Lung (tissue), 12 donors: Measurements from ENCODE around the gene ZXDC. TPM values are rescaled to one million over a fixed set of nuclear protein-coding genes. Genes with fewer than 3 reads are reported as not detected.

ENCODE experiments used
- ATAC-seq: fragments of 200-7000 bp; cut with Tn5 transposase; one replicate; pipeline ENCODE4 v1.9.1; 2020; ENCODE audit warnings: moderate number of reproducible peaks; ENCODE audit not compliant: insufficient read depth, low FRiP score
- DNase-seq, 3 donors: peaks; one replicate each; pipeline ENCODE4 v3.0.0-alpha.2; 2013 to 2017
- H3K27ac ChIP-seq, 2 donors: one replicate each; pipeline ENCODE4 v1.5.1; 2013; ENCODE audit warnings: mild to moderate bottlenecking in 2 of 2, moderate library complexity in 2 of 2, control low read depth in 1 of 2, inconsistent platforms in 1 of 2, low read depth in 1 of 2, low read length in 1 of 2
- H3K27me3 ChIP-seq, 3 donors: one replicate each; pipeline ENCODE4 v1.5.1; 2013; ENCODE audit warnings: low read length in 2 of 3; ENCODE audit not compliant: control insufficient read depth in 3 of 3, insufficient read depth in 3 of 3
- H3K36me3 ChIP-seq, 4 donors: one replicate each; pipeline ENCODE4 v1.5.1; 2013; ENCODE audit warnings: low read length in 4 of 4, mild to moderate bottlenecking in 1 of 4, moderate library complexity in 1 of 4; ENCODE audit not compliant: control insufficient read depth in 4 of 4, insufficient read depth in 4 of 4
- H3K4me1 ChIP-seq, 5 donors: one replicate each; pipeline ENCODE4 v1.5.1; 2013; ENCODE audit warnings: low read length in 5 of 5, mild to moderate bottlenecking in 2 of 5, moderate library complexity in 1 of 5; ENCODE audit not compliant: control insufficient read depth in 5 of 5, insufficient read depth in 5 of 5
- H3K4me3 ChIP-seq: one replicate; pipeline ENCODE4 v1.5.1; 2013; ENCODE audit warnings: mild to moderate bottlenecking, control low read depth, moderate library complexity
- H3K9ac ChIP-seq, 2 donors: one replicate each; pipeline ENCODE4 v1.5.1; 2013; ENCODE audit warnings: low read length in 2 of 2, control low read depth in 1 of 2; ENCODE audit not compliant: insufficient read depth in 1 of 2
- H3K9me3 ChIP-seq, 4 donors: one replicate each; pipeline ENCODE4 v1.5.1; 2013; ENCODE audit warnings: low read length in 3 of 4, mild to moderate bottlenecking in 1 of 4, moderate library complexity in 1 of 4; ENCODE audit not compliant: control insufficient read depth in 4 of 4, insufficient read depth in 3 of 4
- WGBS, 2 donors: extraction: QIAGEN DNeasy Blood & Tissue Kit; methylation state at CpG; one replicate each; pipeline ENCODE4 v1.1.7; 2013; 5-methylcytosine and 5-hydroxymethylcytosine counted together
- polyA plus RNA-seq, 2 donors: library from polyadenylated mRNA; stranded (reverse); fragments of 200-250 nt; gene quantifications; one replicate each; pipeline ENCODE4 v1.2.1, GENCODE V29; 2013
- total RNA-seq, 2 donors: library from RNA; depleted of rRNA in 1 of 2; stranded (reverse); fragments of >200 nt in 1 of 2; gene quantifications; one replicate each; pipeline ENCODE4 v1.2.1, GENCODE V29; 2014 to 2021
- TF ChIP-seq, protein P1 (sequence below): IDR thresholded peaks from 2 replicates; pipeline ENCODE4 v1.5.1; 2012; ENCODE audit warnings: mild to moderate bottlenecking; ENCODE audit errors: control extremely low read depth, extremely low read depth
- donor health status: control.
- donor health status: control.
- donor health status: Bipolar disorder and iron deficiency.
- donor health status: healthy.
- donor health status: DM: yes; HTN: yes; CAD: no.

Gene ZXDC
- total and polyA plus RNA-seq, 4 donors, result 12.9 to 49.5 (median 29.8) TPM

GRCh38 chr3:126448893-126449180 is 26.9 kb downstream of the ZXDC start:
- Histone ChIP-seq H3K36me3 (peaks cover 2 to 39% (median 22%) of the 10 kb centered on the region in 4 donors), H3K4me1 (peaks cover 0 to 12% (median 4%) of the 10 kb centered on the region in 5 donors), H3K4me3 (no peak overlapping the region), H3K9me3 (no peaks in the 10 kb centered on the region), H3K9ac (no peak overlapping the region), H3K27me3 (no peaks in the 10 kb centered on the region), H3K27ac (no peak overlapping the region)
- 93 to 94% methylated on average over 8 of the region's 8 CpGs for WGBS, 2 donors
- DNase-seq, result no peak
- TF ChIP-seq, protein P1, sequence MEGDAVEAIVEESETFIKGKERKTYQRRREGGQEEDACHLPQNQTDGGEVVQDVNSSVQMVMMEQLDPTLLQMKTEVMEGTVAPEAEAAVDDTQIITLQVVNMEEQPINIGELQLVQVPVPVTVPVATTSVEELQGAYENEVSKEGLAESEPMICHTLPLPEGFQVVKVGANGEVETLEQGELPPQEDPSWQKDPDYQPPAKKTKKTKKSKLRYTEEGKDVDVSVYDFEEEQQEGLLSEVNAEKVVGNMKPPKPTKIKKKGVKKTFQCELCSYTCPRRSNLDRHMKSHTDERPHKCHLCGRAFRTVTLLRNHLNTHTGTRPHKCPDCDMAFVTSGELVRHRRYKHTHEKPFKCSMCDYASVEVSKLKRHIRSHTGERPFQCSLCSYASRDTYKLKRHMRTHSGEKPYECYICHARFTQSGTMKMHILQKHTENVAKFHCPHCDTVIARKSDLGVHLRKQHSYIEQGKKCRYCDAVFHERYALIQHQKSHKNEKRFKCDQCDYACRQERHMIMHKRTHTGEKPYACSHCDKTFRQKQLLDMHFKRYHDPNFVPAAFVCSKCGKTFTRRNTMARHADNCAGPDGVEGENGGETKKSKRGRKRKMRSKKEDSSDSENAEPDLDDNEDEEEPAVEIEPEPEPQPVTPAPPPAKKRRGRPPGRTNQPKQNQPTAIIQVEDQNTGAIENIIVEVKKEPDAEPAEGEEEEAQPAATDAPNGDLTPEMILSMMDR, result no peak
- ATAC-seq, result no peak

DNA sequence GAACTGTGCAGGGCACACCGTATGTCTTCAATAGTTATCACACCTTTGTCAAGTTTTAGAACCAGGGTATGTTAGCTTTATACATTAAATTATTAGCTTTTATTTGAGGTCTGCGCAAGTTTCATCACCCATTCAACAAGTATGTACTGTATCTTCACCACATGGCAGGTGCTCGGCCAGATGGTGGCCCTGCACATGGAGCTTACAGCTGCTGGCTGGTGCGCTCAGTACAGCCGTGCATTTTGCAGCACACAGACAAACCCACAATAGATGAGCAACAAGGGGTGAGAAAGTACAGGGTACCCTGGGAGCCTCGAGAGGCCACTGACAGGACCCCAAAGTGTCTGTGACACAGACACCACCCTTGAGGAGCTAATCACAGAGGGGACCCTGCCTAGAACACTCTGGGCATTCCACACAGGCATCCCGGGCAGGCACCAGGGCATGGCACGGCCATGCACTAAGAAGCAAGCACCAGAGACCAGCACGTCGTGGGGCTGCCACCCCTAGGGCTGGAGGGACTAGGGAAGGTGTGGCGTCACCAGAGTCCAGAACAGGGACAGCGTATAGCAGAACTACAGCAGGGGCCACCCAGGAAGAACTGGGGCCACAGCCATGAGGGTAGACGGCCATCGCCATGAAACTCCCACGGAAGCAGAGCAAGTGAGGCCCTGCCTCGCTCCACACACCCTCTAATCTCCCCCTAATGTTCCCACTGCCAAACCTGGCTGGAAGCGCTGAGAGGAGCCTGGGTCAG is 27.4 kb downstream of the ZXDC start:
- ATAC-seq, result no peak
- Histone ChIP-seq H3K4me1 (peaks cover 0 to 12% (median 4%) of the 10 kb centered on the region in 5 donors), H3K9ac (no peak overlapping the region), H3K36me3 (peaks cover 2 to 39% (median 21%) of the 10 kb centered on the region in 4 donors), H3K27me3 (no peaks in the 10 kb centered on the region), H3K27ac (no peak overlapping the region), H3K4me3 (no peak overlapping the region), H3K9me3 (no peaks in the 10 kb centered on the region)
- TF ChIP-seq, protein P1, result no peak
- 95 to 97% methylated on average over 17 of the region's 17 CpGs for WGBS, 2 donors
- no peak for DNase-seq

- H3K4me3 ChIP-seq, result no peak overlapping the region
- H3K9me3 ChIP-seq, result no peaks in the 10 kb centered on the region
- WGBS, 2 donors, result 85 to 87% methylated on average over 12 of the region's 12 CpGs
- TF ChIP-seq, protein P1, result no peak
- no peaks in the 10 kb centered on the region for H3K27me3 ChIP-seq
- ATAC-seq (no peak), DNase-seq (peak in 2 of 3 donors; percentile 50 to 53)
- H3K27ac ChIP-seq, result no peak overlapping the region
- peaks cover 2 to 37% (median 18%) of the 10 kb centered on the region in 4 donors for H3K36me3 ChIP-seq
- H3K9ac ChIP-seq, result no peak overlapping the region
- peaks cover 0 to 12% (median 4%) of the 10 kb centered on the region in 5 donors for H3K4me1 ChIP-seq
These were observed 28.1 kb downstream of the ZXDC start for GRCh38 chr3:126447456-126448106.
